K562 (cell line): ENCODE results near the gene SLC7A1. TPM values are rescaled to one million over a fixed set of nuclear protein-coding genes. Genes with fewer than 3 reads are reported as not detected.

ENCODE experiments used
- CXXC5 ChIP-seq: fragments of 250-450 bp; sonication (Bioruptor Pico); IDR thresholded peaks from 2 replicates; pipeline ENCODE4 v1.8.0; 2022; ENCODE audit warnings: inconsistent platforms, mild to moderate bottlenecking, moderate library complexity
- ERF ChIP-seq: fragments of 450-650 bp; formaldehyde crosslinking; IDR thresholded peaks from 2 replicates; pipeline ENCODE4 v1.4.0; 2020; ENCODE audit warnings: mild to moderate bottlenecking, mixed read lengths
- HMG20A ChIP-seq: fragments of 450-650 bp; formaldehyde crosslinking; conservative IDR thresholded peaks from 2 replicates; pipeline ENCODE4 v1.4.0; 2020; ENCODE audit warnings: mild to moderate bottlenecking, mixed read lengths
- L3MBTL2 ChIP-seq: fragments of 450-650 bp; IDR thresholded peaks from 2 replicates; pipeline ENCODE4 v1.6.1; 2016; ENCODE audit warnings: mild to moderate bottlenecking, moderate library complexity
- PHF20 ChIP-seq: fragments of 450-650 bp; IDR thresholded peaks from 2 replicates; pipeline ENCODE4 v1.6.1; 2018; ENCODE audit not compliant: partially characterized antibody
- PTRF ChIP-seq: fragments of 450-650 bp; IDR thresholded peaks from 2 replicates; pipeline ENCODE4 v1.6.1; 2016; ENCODE audit warnings: mild to moderate bottlenecking, missing genetic modification characterization, missing compliant biosample characterization
- SMAD1 ChIP-seq: fragments of 150-350 bp; IDR thresholded peaks from 2 replicates; pipeline ENCODE4 v1.6.1; 2014; ENCODE audit warnings: low read length, low read depth; ENCODE audit not compliant: partially characterized antibody
- TAF15 ChIP-seq: fragments of 200-400 bp; formaldehyde crosslinking; IDR thresholded peaks from 2 replicates; pipeline ENCODE4 v1.6.1; 2017; ENCODE audit warnings: mild to moderate bottlenecking, low read depth, low read length, moderate library complexity
- U2AF1 ChIP-seq: fragments of 200-400 bp; formaldehyde crosslinking; optimal IDR thresholded peaks from 2 replicates; pipeline ENCODE3; 2017; ENCODE audit warnings: mild to moderate bottlenecking, low read depth, low read length, moderate library complexity
- ZNF224 ChIP-seq: sonication (generic); formaldehyde crosslinking; IDR thresholded peaks from 2 replicates; pipeline ENCODE4 v1.8.0; 2022; ENCODE audit warnings: mild to moderate bottlenecking, missing genetic modification reagents
- ZNF76 ChIP-seq: fragments of 250-450 bp; sonication (Bioruptor Pico); IDR thresholded peaks from 2 replicates; pipeline ENCODE4 v1.4.0; 2020; ENCODE audit warnings: mild to moderate bottlenecking, moderate library complexity, borderline replicate concordance
- polyA plus RNA-seq, 8 experiments: library from polyadenylated mRNA; depleted of rRNA in 4 of 8; stranded (reverse) in 5 of 8; unstranded in 3 of 8; fragments of >200 nt; fragmentation: Nextera tagmentation in 2 of 8; fragmentation: Illumina TruSeq in 1 of 8; extraction: Ambion mirVana in 2 of 8; extraction: Trizol in 1 of 8; gene quantifications; 2 replicates each; pipeline versions ENCODE4 v1.2.1 to v1.2.3, GENCODE V29; 2011 to 2014; ENCODE audit warnings: inconsistent platforms in 1 of 8, missing spikeins in 1 of 8
- total RNA-seq, 7 experiments: library from RNA; depleted of rRNA in 6 of 7; stranded (reverse); fragments of >200 nt in 6 of 7; fragmentation: Illumina TruSeq in 2 of 7; extraction: Trizol in 2 of 7; gene quantifications; 2 replicates each; pipeline versions ENCODE4 v1.2.1 to v1.2.3, GENCODE V29; 2011 to 2021; ENCODE audit warnings: low replicate concordance in 1 of 7
- TF ChIP-seq, protein P1 (sequence below): fragments of 250-450 bp; sonication (Bioruptor Pico); IDR thresholded peaks from 2 replicates; pipeline ENCODE4 v1.4.0; 2020; ENCODE audit warnings: mild to moderate bottlenecking, moderate library complexity
- TF ChIP-seq, protein P2 (sequence below): sonication (generic); formaldehyde crosslinking; IDR thresholded peaks from 2 replicates; pipeline ENCODE4 v1.8.0; 2022; ENCODE audit warnings: mild to moderate bottlenecking, missing genetic modification reagents, borderline replicate concordance
- TF ChIP-seq, protein P3 (sequence below): fragments of 450-650 bp; conservative IDR thresholded peaks from 2 replicates; pipeline ENCODE4 v1.6.1; 2016; ENCODE audit warnings: missing genetic modification characterization, low read depth, mild to moderate bottlenecking, missing compliant biosample characterization, moderate library complexity

Gene SLC7A1
- total and polyA plus RNA-seq, 9 of the 15 experiments (the other 6 are each of a cell fraction or from before 2014, with no cell fraction given): 3.3 to 69.7 (median 10.8) TPM

GRCh38 chr13:29483623-29484022, 111.9 kb downstream of the SLC7A1 start (continued):
- TF ChIP-seq, protein P1, sequence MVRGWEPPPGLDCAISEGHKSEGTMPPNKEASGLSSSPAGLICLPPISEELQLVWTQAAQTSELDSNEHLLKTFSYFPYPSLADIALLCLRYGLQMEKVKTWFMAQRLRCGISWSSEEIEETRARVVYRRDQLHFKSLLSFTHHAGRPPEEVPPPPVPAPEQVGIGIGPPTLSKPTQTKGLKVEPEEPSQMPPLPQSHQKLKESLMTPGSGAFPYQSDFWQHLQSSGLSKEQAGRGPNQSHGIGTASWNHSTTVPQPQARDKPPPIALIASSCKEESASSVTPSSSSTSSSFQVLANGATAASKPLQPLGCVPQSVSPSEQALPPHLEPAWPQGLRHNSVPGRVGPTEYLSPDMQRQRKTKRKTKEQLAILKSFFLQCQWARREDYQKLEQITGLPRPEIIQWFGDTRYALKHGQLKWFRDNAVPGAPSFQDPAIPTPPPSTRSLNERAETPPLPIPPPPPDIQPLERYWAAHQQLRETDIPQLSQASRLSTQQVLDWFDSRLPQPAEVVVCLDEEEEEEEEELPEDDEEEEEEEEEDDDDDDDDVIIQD (CRISPR knock-in tag): no peak
- no peak for TF ChIP-seq HMG20A (CRISPR knock-in tag)
- TF ChIP-seq, protein P2, sequence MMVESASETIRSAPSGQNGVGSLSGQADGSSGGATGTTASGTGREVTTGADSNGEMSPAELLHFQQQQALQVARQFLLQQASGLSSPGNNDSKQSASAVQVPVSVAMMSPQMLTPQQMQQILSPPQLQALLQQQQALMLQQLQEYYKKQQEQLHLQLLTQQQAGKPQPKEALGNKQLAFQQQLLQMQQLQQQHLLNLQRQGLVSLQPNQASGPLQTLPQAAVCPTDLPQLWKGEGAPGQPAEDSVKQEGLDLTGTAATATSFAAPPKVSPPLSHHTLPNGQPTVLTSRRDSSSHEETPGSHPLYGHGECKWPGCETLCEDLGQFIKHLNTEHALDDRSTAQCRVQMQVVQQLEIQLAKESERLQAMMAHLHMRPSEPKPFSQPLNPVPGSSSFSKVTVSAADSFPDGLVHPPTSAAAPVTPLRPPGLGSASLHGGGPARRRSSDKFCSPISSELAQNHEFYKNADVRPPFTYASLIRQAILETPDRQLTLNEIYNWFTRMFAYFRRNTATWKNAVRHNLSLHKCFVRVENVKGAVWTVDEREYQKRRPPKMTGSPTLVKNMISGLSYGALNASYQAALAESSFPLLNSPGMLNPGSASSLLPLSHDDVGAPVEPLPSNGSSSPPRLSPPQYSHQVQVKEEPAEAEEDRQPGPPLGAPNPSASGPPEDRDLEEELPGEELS (CRISPR knock-in tag): no peak
- no peak for TF ChIP-seq L3MBTL2
- TF ChIP-seq SMAD1: no peak
- TF ChIP-seq, protein P3, sequence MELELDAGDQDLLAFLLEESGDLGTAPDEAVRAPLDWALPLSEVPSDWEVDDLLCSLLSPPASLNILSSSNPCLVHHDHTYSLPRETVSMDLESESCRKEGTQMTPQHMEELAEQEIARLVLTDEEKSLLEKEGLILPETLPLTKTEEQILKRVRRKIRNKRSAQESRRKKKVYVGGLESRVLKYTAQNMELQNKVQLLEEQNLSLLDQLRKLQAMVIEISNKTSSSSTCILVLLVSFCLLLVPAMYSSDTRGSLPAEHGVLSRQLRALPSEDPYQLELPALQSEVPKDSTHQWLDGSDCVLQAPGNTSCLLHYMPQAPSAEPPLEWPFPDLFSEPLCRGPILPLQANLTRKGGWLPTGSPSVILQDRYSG (tag): no peak
- TF ChIP-seq ERF (CRISPR knock-in tag): no peak
- TF ChIP-seq CXXC5: no peak
- TF ChIP-seq TAF15: no peak
- TF ChIP-seq U2AF1: no peak
- TF ChIP-seq PTRF (tag): no peak
- no peak for TF ChIP-seq ZNF224 (CRISPR knock-in tag)
- no peak for TF ChIP-seq ZNF76
- no peak for TF ChIP-seq PHF20
